GM23248 (cell line): ENCODE data around the gene PIP5K1B. TPM values are rescaled to one million over a fixed set of nuclear protein-coding genes. Genes with fewer than 3 reads are reported as not detected.

Experiments used
- DNase-seq: peaks from one replicate; pipeline ENCODE4 v3.0.0-alpha.2; 2015
- H2AFZ ChIP-seq: fragments of 200-600 bp; sonication (generic); 2 replicates; pipeline ENCODE4 v1.6.1; 2016; ENCODE audit warnings: antibody characterized with exemption
- H3F3A ChIP-seq: fragments of 200-600 bp; sonication (generic); 2 replicates; pipeline ENCODE4 v1.6.1; 2016; ENCODE audit warnings: mild to moderate bottlenecking, antibody characterized with exemption, mixed run types; ENCODE audit not compliant: insufficient read depth
- H3K27ac ChIP-seq: fragments of 200-600 bp; sonication (generic); 2 replicates; pipeline ENCODE4 v1.5.1; 2016; ENCODE audit warnings: mild to moderate bottlenecking
- H3K27me3 ChIP-seq: fragments of 200-600 bp; sonication (generic); replicated peaks from 2 replicates; pipeline ENCODE4 v1.6.1; 2016; ENCODE audit warnings: mild to moderate bottlenecking; ENCODE audit not compliant: insufficient read depth
- H3K36me3 ChIP-seq: fragments of 200-600 bp; sonication (generic); 2 replicates; pipeline ENCODE4 v1.6.1; 2016; ENCODE audit warnings: low read depth, mild to moderate bottlenecking
- H3K4me1 ChIP-seq: fragments of 200-600 bp; sonication (generic); 2 replicates; pipeline ENCODE4 v1.6.1; 2016; ENCODE audit warnings: mild to moderate bottlenecking; ENCODE audit not compliant: insufficient read depth
- H3K4me2 ChIP-seq: fragments of 200-600 bp; sonication (generic); one replicate; pipeline ENCODE4 v1.6.1; 2016; ENCODE audit warnings: mild to moderate bottlenecking; ENCODE audit not compliant: unreplicated experiment
- H3K4me3 ChIP-seq: fragments of 200-600 bp; sonication (generic); 2 replicates; pipeline ENCODE4 v1.5.1; 2016; ENCODE audit warnings: mild to moderate bottlenecking
- H3K79me2 ChIP-seq: fragments of 200-600 bp; sonication (generic); 2 replicates; pipeline ENCODE4 v1.6.1; 2016; ENCODE audit warnings: mild to moderate bottlenecking; ENCODE audit not compliant: insufficient read depth
- H3K9ac ChIP-seq: fragments of 200-600 bp; sonication (generic); 2 replicates; pipeline ENCODE4 v1.6.1; 2016; ENCODE audit warnings: mild to moderate bottlenecking
- H3K9me2 ChIP-seq: fragments of 200-600 bp; sonication (generic); 2 replicates; pipeline ENCODE4 v1.6.1; 2016; ENCODE audit warnings: mixed run types, mild to moderate bottlenecking, moderate library complexity; ENCODE audit not compliant: insufficient read depth
- H3K9me3 ChIP-seq: fragments of 200-600 bp; sonication (generic); one replicate; pipeline ENCODE4 v1.6.1; 2017; ENCODE audit warnings: low read depth
- H4K20me1 ChIP-seq: fragments of 200-600 bp; sonication (generic); 2 replicates; pipeline ENCODE4 v1.6.0; 2016; ENCODE audit not compliant: insufficient read depth
- EZH2 ChIP-seq: fragments of 200-600 bp; sonication (generic); IDR thresholded peaks from 2 replicates; pipeline ENCODE4 v1.6.1; 2018; ENCODE audit warnings: antibody characterized with exemption, mild to moderate bottlenecking; ENCODE audit not compliant: insufficient read depth, poor library complexity, severe bottlenecking
- EZH2phosphoT487 ChIP-seq: fragments of 200-600 bp; sonication (generic); IDR thresholded peaks from 2 replicates; pipeline ENCODE4 v1.6.1; 2018; ENCODE audit warnings: antibody characterized with exemption, moderate library complexity, mild to moderate bottlenecking, low read depth; ENCODE audit not compliant: insufficient read depth
- WGBS, 2 experiments: methylation state at CpG; one replicate each; pipeline ENCODE4 v1.1.6; 2015 to 2017; ENCODE audit warnings: low lambda C conversion rate in 2 of 2, low coverage in 1 of 2; ENCODE audit errors: missing lambda C conversion rate in 2 of 2; 5-methylcytosine and 5-hydroxymethylcytosine counted together
- in situ Hi-C: fragments of 300-500 bp; cut with MboI; formaldehyde crosslinking; loops from 2 replicates; pipeline ENCODE4 v1.15.0; 2020
- polyA plus RNA-seq: library from polyadenylated mRNA; unstranded; fragments of >200 nt; fragmentation: Nextera tagmentation; extraction: Ambion mirVana; gene quantifications from 2 replicates; pipeline ENCODE4 v1.2.1, GENCODE V29; 2016
- total RNA-seq: library from RNA; depleted of rRNA; stranded (reverse); fragments of >200 nt; shearing (Covaris generic); gene quantifications from 2 replicates; pipeline ENCODE4 v1.2.3, GENCODE V29; 2014

PIP5K1B gene
- total and polyA plus RNA-seq, 2 experiments from 2014 or later: not detected

GRCh38 chr9:68844157-68844556, 139.1 kb downstream of the PIP5K1B start:
- Histone ChIP-seq H3K4me3 (no peak overlapping the region), H3K4me1 (no peaks in the 10 kb centered on the region), H3K27me3 (no peaks in the 10 kb centered on the region), H3K36me3 (no peaks in the 10 kb centered on the region), H3K9me2 (no peaks in the 10 kb centered on the region), H3K9ac (no peak overlapping the region), H3K79me2 (no peaks in the 10 kb centered on the region), H3K9me3 (no peaks in the 10 kb centered on the region), H3F3A (no peaks in the 10 kb centered on the region), H4K20me1 (no peaks in the 10 kb centered on the region), H3K4me2 (no peak overlapping the region), H2AFZ (no peak overlapping the region), H3K27ac (no peak overlapping the region)
- TF ChIP-seq EZH2phosphoT487 (no peak), EZH2 (no peak)
- DNase-seq: no peak
- WGBS, 2 experiments: 29 to 34% methylated on average over 3 of the region's 3 CpGs
- in situ Hi-C loops: no loop called here

DNA sequence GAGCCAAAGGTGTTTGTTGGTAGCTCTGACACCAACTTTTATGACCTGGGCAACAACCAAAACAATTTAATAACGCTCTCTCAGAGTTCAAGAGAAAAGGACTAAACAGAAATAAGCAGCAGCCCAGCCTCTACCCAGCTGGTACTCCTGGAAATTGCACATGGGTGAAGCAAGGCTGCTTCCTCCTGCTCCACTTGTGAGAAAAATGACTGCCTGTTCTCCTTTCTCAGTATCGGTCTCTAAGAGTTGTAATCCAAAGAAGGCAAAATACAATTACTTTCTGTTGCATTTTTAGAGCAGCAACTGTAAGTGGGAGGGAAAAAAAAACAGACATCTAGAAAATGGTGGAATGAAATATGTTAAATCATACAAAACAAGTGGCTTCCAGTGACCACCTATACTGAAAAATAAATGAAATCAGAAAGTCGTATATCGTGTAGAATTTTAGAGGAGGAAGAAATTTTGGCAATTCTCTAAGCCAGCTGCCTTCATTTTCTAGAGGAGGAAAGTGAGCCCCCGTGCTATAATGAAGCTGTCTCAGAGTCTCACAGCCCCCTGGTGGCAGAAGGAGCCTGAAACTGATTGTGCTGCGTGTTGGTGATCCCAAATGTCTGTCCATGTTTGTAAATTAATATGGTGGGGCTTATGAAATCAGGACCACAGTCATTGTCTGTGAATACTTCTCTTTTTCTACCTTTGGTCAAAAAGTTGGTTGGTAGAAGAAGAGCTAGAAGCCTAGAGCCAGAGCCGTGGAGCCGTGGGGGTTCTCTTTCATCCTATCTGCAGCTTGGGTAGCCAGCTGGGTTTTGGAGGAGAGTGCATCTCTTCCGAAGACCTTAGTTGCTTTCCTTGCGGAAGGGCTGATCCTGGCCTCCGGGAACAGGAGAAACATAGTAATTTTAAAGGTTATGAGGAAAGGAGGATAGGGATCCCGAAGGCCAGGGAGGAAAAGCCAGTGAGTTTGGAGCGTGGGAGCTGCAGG, 139.9 kb downstream of the PIP5K1B start:
- Histone ChIP-seq H4K20me1 (no peaks in the 10 kb centered on the region), H3K4me2 (no peak overlapping the region), H3K9me2 (no peaks in the 10 kb centered on the region), H3K9me3 (no peaks in the 10 kb centered on the region), H2AFZ (no peak overlapping the region), H3F3A (no peaks in the 10 kb centered on the region), H3K79me2 (no peaks in the 10 kb centered on the region), H3K9ac (no peak overlapping the region), H3K27me3 (no peaks in the 10 kb centered on the region), H3K36me3 (no peaks in the 10 kb centered on the region), H3K4me1 (no peaks in the 10 kb centered on the region), H3K27ac (no peak overlapping the region), H3K4me3 (no peak overlapping the region)
- no peak for TF ChIP-seq EZH2
- TF ChIP-seq EZH2phosphoT487: no peak
- peak; percentile 36 for DNase-seq
- in situ Hi-C loops: no loop called here
- WGBS, 2 experiments: 33 to 34% methylated on average over 13 of the region's 13 CpGs

DNA sequence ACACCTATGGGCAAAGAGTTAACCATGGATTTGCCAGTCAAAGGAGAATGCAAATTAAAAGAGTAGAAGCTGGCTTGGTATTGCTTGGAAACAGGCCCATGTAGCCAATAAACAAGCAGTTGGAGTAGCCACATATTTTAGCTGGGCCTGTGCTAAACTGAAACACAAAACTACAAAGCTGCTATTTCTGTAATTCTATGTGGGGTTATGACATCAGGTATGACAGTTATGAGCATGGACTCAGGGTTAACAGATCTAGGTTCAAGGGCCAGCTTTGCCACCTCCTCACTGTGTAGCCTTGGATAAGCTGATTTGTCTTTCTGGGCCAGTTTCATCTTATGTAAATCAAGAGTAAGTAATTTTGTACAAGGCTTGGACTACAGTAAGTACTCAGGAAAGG, 142.7 kb downstream of the PIP5K1B start:
- no peak for TF ChIP-seq EZH2
- no peak for TF ChIP-seq EZH2phosphoT487
- in situ Hi-C loops: no loop called here
- Histone ChIP-seq H2AFZ (no peak overlapping the region), H3K4me2 (no peak overlapping the region), H3K4me3 (no peak overlapping the region), H3K27ac (no peak overlapping the region), H3K36me3 (no peaks in the 10 kb centered on the region), H3K4me1 (no peaks in the 10 kb centered on the region), H3F3A (no peaks in the 10 kb centered on the region), H3K9me2 (no peaks in the 10 kb centered on the region), H3K79me2 (no peaks in the 10 kb centered on the region), H4K20me1 (no peaks in the 10 kb centered on the region), H3K9me3 (no peaks in the 10 kb centered on the region), H3K27me3 (no peaks in the 10 kb centered on the region), H3K9ac (no peak overlapping the region)
- no peak for DNase-seq

DNA sequence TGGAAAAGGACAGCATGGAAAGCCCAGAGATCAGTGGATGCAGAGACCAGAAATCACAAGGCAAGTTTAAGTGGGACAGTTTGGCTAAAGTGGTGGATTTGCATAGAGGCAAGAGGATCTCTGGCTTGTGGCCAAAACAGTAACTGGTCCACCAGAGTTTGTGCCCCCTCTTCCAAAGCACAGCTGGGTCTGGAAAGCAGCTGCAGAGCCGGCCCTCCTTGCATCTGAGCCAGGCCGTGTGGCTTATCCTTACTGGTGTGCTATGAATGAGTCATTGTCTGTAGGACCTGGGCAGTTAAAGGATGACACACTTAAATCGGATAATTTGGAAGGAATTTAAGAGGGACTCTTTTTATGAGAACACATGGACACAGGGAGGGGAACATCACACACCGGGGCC, 146.6 kb downstream of the PIP5K1B start:
- no peak overlapping the region for H2AFZ ChIP-seq
- no peaks in the 10 kb centered on the region for H3F3A ChIP-seq
- H3K9me3 ChIP-seq: no peaks in the 10 kb centered on the region
- TF ChIP-seq EZH2phosphoT487 (no peak), EZH2 (no peak)
- H3K4me2 ChIP-seq: no peak overlapping the region
- H3K36me3 ChIP-seq: no peaks in the 10 kb centered on the region
- in situ Hi-C loops: no loop called here
- no peaks in the 10 kb centered on the region for H3K9me2 ChIP-seq
- no peaks in the 10 kb centered on the region for H3K4me1 ChIP-seq
- peak; percentile 31 for DNase-seq
- WGBS, 2 experiments: 23 to 24% methylated on average over 4 of the region's 4 CpGs
- H3K27me3 ChIP-seq: no peaks in the 10 kb centered on the region
- H3K27ac ChIP-seq: no peak overlapping the region
- no peaks in the 10 kb centered on the region for H4K20me1 ChIP-seq
- H3K79me2 ChIP-seq: no peaks in the 10 kb centered on the region
- H3K9ac ChIP-seq: no peak overlapping the region
- H3K4me3 ChIP-seq: no peak overlapping the region
